Karpas-422 (cell line): ENCODE measurements around the gene TNFSF15. TPM values are rescaled to one million over a fixed set of nuclear protein-coding genes. Genes with fewer than 3 reads are reported as not detected.

ENCODE experiments used
- DNase-seq: peaks from one replicate; pipeline ENCODE4 v3.0.0-alpha.2; 2015
- H2AFZ ChIP-seq: fragments of 200-600 bp; sonication (generic); 2 replicates; pipeline ENCODE4 v1.6.1; 2014; ENCODE audit warnings: antibody characterized with exemption, low read length, mixed read lengths
- H3K27ac ChIP-seq: fragments of 200-600 bp; sonication (generic); 2 replicates; pipeline ENCODE4 v1.5.1; 2014; ENCODE audit warnings: mild to moderate bottlenecking, low read length, moderate library complexity
- H3K27me3 ChIP-seq: fragments of 200-600 bp; sonication (generic); 2 replicates; pipeline ENCODE4 v1.6.1; 2014; ENCODE audit warnings: low read length, mixed read lengths
- H3K36me3 ChIP-seq: fragments of 200-600 bp; sonication (generic); 2 replicates; pipeline ENCODE4 v1.6.1; 2014; ENCODE audit warnings: low read length, mixed read lengths; ENCODE audit not compliant: insufficient read depth
- H3K4me1 ChIP-seq: fragments of 200-600 bp; sonication (generic); 2 replicates; pipeline ENCODE4 v1.6.1; 2014; ENCODE audit warnings: mild to moderate bottlenecking, low read length, mixed read lengths
- H3K4me2 ChIP-seq: fragments of 200-600 bp; sonication (generic); 2 replicates; pipeline ENCODE4 v1.6.1; 2014; ENCODE audit warnings: low read length, low read depth, mild to moderate bottlenecking; ENCODE audit not compliant: poor library complexity, severe bottlenecking
- H3K4me3 ChIP-seq: fragments of 200-600 bp; sonication (generic); 2 replicates; pipeline ENCODE4 v1.5.1; 2014; ENCODE audit warnings: mild to moderate bottlenecking, antibody characterized with exemption, low read length, mixed read lengths
- H3K79me2 ChIP-seq: fragments of 200-600 bp; sonication (generic); 2 replicates; pipeline ENCODE4 v1.6.1; 2014; ENCODE audit warnings: mild to moderate bottlenecking, low read length, mixed read lengths
- H3K9ac ChIP-seq: fragments of 200-600 bp; sonication (generic); 2 replicates; pipeline ENCODE4 v1.6.0; 2014; ENCODE audit warnings: low read length
- H3K9me2 ChIP-seq: fragments of 200-600 bp; sonication (generic), shearing (Covaris generic); replicated peaks from 2 replicates; pipeline ENCODE4 v1.6.0; 2014; ENCODE audit warnings: mild to moderate bottlenecking, low read length, moderate library complexity; ENCODE audit not compliant: insufficient read depth
- H3K9me3 ChIP-seq: fragments of 300-700, 200-600 bp; sonication (generic); 2 replicates; pipeline ENCODE4 v1.6.1; 2014; ENCODE audit warnings: low read length, mixed read lengths
- H4K20me1 ChIP-seq: fragments of 200-600 bp; sonication (generic); 2 replicates; pipeline ENCODE4 v1.6.1; 2014; ENCODE audit warnings: mild to moderate bottlenecking, antibody characterized with exemption, low read length, low read depth; ENCODE audit not compliant: insufficient read depth
- total RNA-seq: library from RNA; depleted of rRNA; stranded (reverse); fragments of >200 nt; shearing (Covaris generic); gene quantifications from 2 replicates; pipeline ENCODE4 v1.2.3, GENCODE V29; 2014; ENCODE audit warnings: low replicate concordance

The TNFSF15 gene
- total RNA-seq, 1 experiment from 2014 or later = 32.5 TPM

DNA sequence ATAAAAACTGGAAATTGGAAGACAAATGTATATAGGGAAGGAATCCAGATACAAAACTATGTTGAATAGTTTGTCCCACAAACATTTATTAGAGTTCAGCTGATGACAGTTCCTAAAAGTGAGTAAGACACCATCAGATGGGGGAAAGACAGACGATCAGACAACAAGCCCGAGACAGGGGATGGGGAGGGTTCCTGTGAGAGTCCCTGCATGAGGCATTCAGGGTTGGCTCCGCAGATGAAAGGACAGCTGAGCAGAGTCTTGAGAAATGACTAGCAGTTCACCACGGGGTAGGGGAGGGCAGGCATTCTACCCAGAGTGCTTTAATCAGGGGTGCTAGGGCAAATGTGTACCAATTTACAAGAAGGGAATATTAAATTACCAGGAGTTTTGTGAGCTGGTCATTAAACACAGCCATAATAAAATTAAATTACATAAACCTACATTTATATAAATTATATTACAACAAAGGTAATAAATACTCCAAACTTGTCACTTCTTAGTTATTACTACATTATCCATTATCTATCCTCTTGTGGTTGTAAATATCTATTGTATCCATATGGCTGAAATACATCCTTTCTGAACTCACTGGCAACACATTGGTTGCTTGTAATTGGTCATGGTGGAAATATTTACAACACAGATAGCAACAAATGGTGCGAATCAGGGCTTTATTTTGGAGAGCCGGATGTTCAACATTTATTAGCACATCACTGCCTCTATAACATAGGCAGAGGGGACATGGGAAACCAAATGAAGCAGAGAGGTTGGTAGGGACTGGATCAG is 27.8 kb downstream of the TNFSF15 start:
- H3K4me1 ChIP-seq = peaks cover 34% of the 10 kb centered on the region
- no peak overlapping the region for H2AFZ ChIP-seq
- H4K20me1 ChIP-seq = no peaks in the 10 kb centered on the region
- H3K9ac ChIP-seq = no peak overlapping the region
- no peak overlapping the region for H3K27ac ChIP-seq
- H3K9me3 ChIP-seq = no peaks in the 10 kb centered on the region
- H3K79me2 ChIP-seq = no peaks in the 10 kb centered on the region
- no peaks in the 10 kb centered on the region for H3K36me3 ChIP-seq
- H3K4me3 ChIP-seq = no peak overlapping the region
- no peak for DNase-seq
- H3K9me2 ChIP-seq = no peaks in the 10 kb centered on the region
- no peaks in the 10 kb centered on the region for H3K27me3 ChIP-seq
- no peak overlapping the region for H3K4me2 ChIP-seq

- Histone ChIP-seq H3K79me2 (no peaks in the 10 kb centered on the region), H4K20me1 (no peaks in the 10 kb centered on the region), H3K4me1 (peaks cover 32% of the 10 kb centered on the region), H3K27me3 (no peaks in the 10 kb centered on the region), H3K4me2 (no peak overlapping the region), H3K9me3 (no peaks in the 10 kb centered on the region), H3K9ac (no peak overlapping the region), H3K27ac (no peak overlapping the region), H3K9me2 (no peaks in the 10 kb centered on the region), H3K36me3 (no peaks in the 10 kb centered on the region), H3K4me3 (no peak overlapping the region), H2AFZ (no peak overlapping the region)
- no peak for DNase-seq
Measured at GRCh38 chr9:114776683-114777399, 29.0 kb downstream of the TNFSF15 start.

GRCh38 chr9:114775981-114776380 is 29.9 kb downstream of the TNFSF15 start:
- peak overlapping the region; percentile 91; the same call in 1 of the 2 replicates for H3K27ac ChIP-seq
- no peaks in the 10 kb centered on the region for H3K79me2 ChIP-seq
- H2AFZ ChIP-seq = no peak overlapping the region
- no peaks in the 10 kb centered on the region for H3K27me3 ChIP-seq
- peak overlapping the region; percentile 64 for H3K4me2 ChIP-seq
- H3K9ac ChIP-seq = no peak overlapping the region
- no peak for DNase-seq
- no peaks in the 10 kb centered on the region for H3K9me2 ChIP-seq
- no peaks in the 10 kb centered on the region for H3K9me3 ChIP-seq
- H3K4me1 ChIP-seq = peaks cover 41% of the 10 kb centered on the region
- H3K36me3 ChIP-seq = no peaks in the 10 kb centered on the region
- H4K20me1 ChIP-seq = no peaks in the 10 kb centered on the region
- no peak overlapping the region for H3K4me3 ChIP-seq

GRCh38 chr9:114775121-114775520 is 30.7 kb downstream of the TNFSF15 start:
- Histone ChIP-seq H3K79me2 (no peaks in the 10 kb centered on the region), H3K9me2 (no peaks in the 10 kb centered on the region), H3K4me2 (peak overlapping the region; percentile 64), H3K27ac (peak overlapping the region; percentile 91), H3K4me3 (peak overlapping the region; percentile 44; the same call in 1 of the 2 replicates), H3K4me1 (peaks cover 49% of the 10 kb centered on the region), H2AFZ (peak overlapping the region; percentile 46), H3K9me3 (no peaks in the 10 kb centered on the region), H3K9ac (peak overlapping the region; percentile 49), H3K36me3 (no peaks in the 10 kb centered on the region), H3K27me3 (no peaks in the 10 kb centered on the region), H4K20me1 (no peaks in the 10 kb centered on the region)
- no peak for DNase-seq

DNA sequence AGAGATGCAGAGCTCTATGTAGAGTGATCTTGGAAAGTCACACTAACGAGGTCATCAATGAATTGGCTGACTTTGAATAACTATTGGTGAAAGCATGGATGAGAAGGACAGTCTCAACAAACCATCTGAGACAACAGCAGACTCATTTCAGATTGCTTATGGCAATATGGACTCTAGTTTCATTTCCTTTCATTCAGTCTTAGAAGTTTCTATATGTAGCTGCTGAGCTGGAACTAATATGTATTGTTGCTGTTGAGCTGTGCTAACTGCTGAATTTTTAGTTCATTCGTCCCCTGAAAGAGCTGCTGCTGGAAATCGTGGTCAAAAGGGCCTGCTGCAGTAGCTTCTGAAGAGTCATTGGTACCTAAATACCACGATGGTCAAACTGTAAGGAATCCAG is 31.3 kb downstream of the TNFSF15 start:
- no peaks in the 10 kb centered on the region for H3K9me2 ChIP-seq
- peaks cover 55% of the 10 kb centered on the region for H3K4me1 ChIP-seq
- H3K27ac ChIP-seq = peak overlapping the region; percentile 91
- peak overlapping the region; percentile 44; the same call in 1 of the 2 replicates for H3K4me3 ChIP-seq
- H3K36me3 ChIP-seq = no peaks in the 10 kb centered on the region
- H3K79me2 ChIP-seq = no peaks in the 10 kb centered on the region
- no peaks in the 10 kb centered on the region for H4K20me1 ChIP-seq
- peak overlapping the region; percentile 49 for H3K9ac ChIP-seq
- peak; percentile 83 for DNase-seq
- H2AFZ ChIP-seq = peak overlapping the region; percentile 46
- H3K27me3 ChIP-seq = no peaks in the 10 kb centered on the region
- peak overlapping the region; percentile 64 for H3K4me2 ChIP-seq
- no peaks in the 10 kb centered on the region for H3K9me3 ChIP-seq

DNA sequence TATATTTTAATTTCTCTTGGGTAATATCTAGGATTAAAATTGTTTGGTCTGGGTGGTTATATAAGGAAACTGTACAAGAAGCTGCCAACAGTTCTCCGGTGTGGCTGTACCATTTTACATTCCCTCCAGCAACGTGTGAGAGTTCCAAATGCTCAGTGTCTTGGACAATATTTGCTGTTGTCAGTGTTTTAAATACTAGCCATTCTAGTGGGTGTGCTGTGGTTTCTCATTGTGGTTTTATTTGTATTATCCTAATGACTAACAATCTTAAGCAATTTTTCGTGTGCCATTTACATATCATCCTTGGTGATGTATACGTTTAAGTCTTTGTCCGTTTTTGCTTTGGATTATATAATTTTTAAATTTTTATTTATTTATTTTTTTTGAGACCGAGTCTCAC is 34.0 kb downstream of the TNFSF15 start:
- Histone ChIP-seq H3K27ac (peak overlapping the region; percentile 89), H4K20me1 (no peaks in the 10 kb centered on the region), H3K79me2 (no peaks in the 10 kb centered on the region), H3K27me3 (no peaks in the 10 kb centered on the region), H3K9me2 (no peaks in the 10 kb centered on the region), H3K9me3 (no peaks in the 10 kb centered on the region), H3K4me3 (no peak overlapping the region), H3K9ac (no peak overlapping the region), H2AFZ (no peak overlapping the region), H3K36me3 (no peaks in the 10 kb centered on the region), H3K4me2 (peak overlapping the region; percentile 34), H3K4me1 (peaks cover 76% of the 10 kb centered on the region)
- DNase-seq = no peak

- Histone ChIP-seq H3K4me2 (peak overlapping the region; percentile 34), H3K27me3 (no peaks in the 10 kb centered on the region), H4K20me1 (no peaks in the 10 kb centered on the region), H3K4me3 (0 out of 2 replicates have a peak overlapping the region, but pooled peaks have one; percentile 0), H3K9me3 (no peaks in the 10 kb centered on the region), H3K9ac (peak overlapping the region; percentile 56; the same call in 1 of the 2 replicates), H2AFZ (peak overlapping the region; percentile 22; the same call in 1 of the 2 replicates), H3K9me2 (no peaks in the 10 kb centered on the region), H3K4me1 (peaks cover 72% of the 10 kb centered on the region), H3K79me2 (no peaks in the 10 kb centered on the region), H3K27ac (peak overlapping the region; percentile 89), H3K36me3 (no peaks in the 10 kb centered on the region)
- DNase-seq = no peak
Measured at GRCh38 chr9:114770991-114771390, 34.8 kb downstream of the TNFSF15 start.

GRCh38 chr9:114769624-114770023 is 36.2 kb downstream of the TNFSF15 start:
- Histone ChIP-seq H3K4me2 (peak overlapping the region; percentile 34), H2AFZ (peak overlapping the region; percentile 22; the same call in 1 of the 2 replicates), H3K9me3 (no peaks in the 10 kb centered on the region), H3K27me3 (no peaks in the 10 kb centered on the region), H3K9me2 (no peaks in the 10 kb centered on the region), H4K20me1 (no peaks in the 10 kb centered on the region), H3K4me3 (peak overlapping the region; percentile 0; the same call in 1 of the 2 replicates), H3K36me3 (no peaks in the 10 kb centered on the region), H3K27ac (peak overlapping the region; percentile 89), H3K9ac (peak overlapping the region; percentile 56), H3K4me1 (peaks cover 59% of the 10 kb centered on the region), H3K79me2 (no peaks in the 10 kb centered on the region)
- DNase-seq = peak; percentile 55
